HG02885 (cell line): ENCODE measurements around the gene STK39.
A peak's percentile ranks its signal among the peaks of the same experiment; 100 is the strongest.

ENCODE experiments used
- ATAC-seq: cut with Tn5 transposase; IDR thresholded peaks from one replicate; pipeline ENCODE4 v1.9.1; 2021; ENCODE audit warnings: mild to moderate bottlenecking; ENCODE audit not compliant: unreplicated experiment, poor library complexity

The STK39 gene

DNA sequence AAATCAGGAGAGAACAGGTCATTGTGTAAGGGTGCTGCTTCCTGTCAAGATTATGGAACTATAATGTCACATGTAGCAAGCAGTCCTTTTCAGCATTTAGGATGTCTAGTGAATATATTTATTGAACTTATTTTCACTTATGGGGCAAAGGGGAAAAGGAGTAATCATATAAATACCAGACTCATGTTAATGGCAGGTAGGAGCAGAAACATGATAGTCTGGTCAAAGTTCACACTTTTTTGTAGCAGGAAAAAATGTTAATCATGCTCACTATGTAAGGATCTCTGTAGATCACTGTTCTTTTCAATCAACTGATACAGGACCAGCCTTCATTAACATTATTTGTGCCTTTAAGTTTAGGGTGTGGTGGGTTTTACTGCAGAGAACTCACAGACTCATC is 219.0 kb downstream of the STK39 start:
- ATAC-seq = no peak

DNA sequence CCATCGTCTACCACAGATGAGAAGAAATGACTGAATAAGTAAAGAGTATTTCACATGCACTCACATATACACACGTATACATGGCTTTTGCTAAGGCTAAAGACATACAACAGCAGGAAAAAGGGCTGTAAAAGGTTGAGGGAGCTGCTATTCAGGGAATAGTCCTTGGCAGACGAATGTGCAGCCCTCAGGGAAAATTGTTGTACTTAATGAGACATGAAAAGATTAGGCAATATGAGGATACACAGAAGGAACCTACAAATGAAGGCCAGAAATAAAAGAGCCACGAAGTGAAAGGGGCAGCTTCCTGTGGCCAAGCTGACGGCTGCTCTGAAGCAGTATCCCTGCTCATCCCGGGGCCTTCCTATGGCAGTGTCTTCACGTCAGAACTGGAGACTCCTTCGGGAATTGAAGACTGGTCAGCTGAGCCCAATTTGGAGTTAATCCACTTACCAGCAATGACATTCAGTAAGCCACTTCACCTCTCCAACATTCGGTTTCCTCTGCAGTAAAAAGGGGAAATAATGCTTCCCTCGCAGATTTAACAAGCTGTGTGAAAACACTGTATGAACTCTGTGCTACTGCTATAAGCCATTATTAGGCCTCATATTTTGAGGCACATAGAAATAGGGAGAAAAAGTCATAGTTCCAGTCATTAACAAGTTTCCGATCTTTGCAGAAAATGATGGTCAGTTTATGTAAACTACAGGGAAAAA is 221.8 kb downstream of the STK39 start:
- ATAC-seq = no peak

DNA sequence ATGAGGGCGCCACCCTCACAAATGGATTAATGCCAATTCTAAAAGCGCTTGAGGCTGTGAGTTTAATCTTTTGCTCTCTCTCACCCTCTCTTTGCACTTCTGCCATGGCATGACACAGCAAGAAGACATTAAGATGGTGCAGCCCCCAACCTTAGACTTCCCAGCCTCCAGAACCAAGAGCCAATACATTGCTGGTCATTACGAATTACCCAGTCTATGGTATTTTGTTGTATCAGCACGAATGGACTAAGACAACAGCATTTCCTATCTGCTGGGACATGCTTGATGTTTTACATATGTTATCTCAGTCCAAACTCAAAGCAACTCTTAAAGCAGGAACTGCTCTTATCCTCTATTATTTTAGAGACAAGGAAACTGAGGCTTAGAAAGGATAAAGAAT is 222.9 kb downstream of the STK39 start:
- no peak for ATAC-seq

DNA sequence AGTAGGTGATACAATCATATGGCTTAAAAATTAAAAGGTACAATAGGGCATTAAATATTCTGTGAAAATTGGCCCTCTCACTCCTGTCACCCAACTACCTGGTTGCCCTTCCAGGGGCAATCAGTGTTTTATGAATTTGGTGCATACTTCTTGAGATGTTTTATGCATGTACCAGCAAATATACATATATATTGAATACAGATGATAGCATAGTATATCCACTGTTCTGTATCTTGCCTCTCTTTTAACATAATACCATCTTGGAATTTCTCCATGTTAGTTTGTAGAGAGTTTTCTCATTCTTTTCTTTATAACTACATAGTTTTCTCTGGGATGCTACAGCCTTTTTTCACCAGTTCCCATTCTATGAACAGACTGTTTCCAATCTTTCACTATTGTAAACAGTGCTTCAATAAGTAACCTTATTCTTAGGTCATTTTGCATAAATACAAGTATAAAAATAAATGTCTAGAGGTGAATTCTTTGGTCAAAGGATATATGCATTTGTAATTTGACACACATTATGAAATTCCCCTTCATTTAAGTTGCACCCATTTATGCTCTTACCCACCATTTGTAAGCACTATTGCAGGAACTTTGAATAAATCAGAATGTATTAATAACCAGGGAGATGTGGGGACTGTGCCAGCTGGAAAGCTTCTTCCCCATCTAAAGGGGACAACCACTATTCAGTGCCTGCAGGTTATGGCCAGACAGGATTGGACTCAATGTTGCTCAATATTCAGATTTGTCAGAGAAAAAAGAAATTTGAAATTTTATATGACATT is 225.4 kb downstream of the STK39 start:
- no peak for ATAC-seq

DNA sequence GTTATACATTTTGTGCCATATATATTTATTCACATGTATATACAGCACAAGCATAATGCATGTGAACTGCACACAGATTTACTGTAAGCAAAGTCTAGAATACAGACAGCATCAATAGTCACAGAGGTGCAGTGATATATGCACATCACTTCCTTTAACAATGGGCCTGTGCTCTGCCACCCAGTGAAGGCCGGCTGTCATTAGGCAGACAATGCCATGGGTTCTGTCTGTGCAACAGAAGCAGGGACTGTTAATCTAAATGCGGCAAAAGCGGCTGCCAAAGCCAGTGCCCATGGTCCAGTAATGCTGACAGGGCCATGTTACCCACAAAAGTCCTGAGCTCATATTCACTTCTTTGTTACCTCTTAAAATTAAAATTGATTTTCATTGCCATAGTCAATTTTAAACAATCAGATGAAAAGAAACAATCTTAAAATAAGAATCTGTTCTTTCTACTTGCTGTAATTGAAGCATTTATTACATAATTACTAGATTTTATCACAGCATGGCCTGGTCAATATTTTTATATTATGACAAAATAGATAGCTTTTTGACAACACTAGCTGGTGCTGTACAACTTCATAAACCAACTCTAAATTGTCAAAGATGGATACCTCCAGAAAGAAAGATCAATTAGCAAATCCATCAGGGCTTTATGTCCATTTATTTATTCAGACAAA is 232.0 kb downstream of the STK39 start:
- no peak for ATAC-seq

DNA sequence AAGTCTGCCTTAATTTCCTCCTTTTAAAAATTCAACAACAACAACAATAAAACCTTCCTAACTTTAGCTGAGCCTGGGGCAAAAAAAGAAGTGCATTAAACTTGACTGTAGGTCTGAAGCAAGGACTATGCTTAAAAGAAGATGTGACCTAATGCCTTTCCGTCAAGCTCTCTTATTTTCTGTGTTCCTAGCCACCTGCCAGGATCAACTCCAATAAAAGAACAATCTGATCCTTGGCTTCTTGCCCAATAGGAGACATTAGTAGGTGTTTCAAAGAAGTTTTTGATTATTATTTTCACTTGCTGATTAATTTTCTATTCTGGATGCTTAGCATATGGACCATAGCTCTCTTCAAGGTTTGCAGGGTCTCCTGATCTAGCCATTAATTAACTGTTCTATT is 237.5 kb downstream of the STK39 start:
- ATAC-seq = no peak

DNA sequence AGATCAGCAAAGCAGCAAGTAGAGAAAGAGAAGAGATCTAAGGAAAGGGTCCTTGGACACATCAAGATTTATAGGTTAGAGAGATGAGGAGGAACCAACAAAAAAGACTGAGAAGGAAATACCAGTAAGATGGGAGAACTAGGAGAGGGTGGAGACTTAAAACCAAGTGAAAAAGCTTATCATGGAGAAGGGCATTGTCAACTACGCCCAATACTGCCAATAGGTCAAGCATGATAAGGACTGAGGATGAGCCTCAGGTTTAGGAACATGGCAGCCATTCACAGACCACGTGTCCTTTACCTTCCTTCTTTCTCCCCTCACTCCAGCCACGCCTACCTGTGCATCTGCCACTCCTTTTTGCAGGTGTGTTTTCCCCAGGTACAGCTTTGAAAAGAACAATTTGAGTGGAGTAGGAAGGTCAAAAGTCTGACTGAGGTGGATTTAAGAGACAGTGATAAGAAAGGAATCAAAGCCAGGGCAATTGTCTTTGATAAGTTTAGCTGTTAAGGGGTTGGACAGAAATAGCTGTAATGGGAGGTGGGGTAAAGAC is 238.7 kb downstream of the STK39 start:
- ATAC-seq = no peak

DNA sequence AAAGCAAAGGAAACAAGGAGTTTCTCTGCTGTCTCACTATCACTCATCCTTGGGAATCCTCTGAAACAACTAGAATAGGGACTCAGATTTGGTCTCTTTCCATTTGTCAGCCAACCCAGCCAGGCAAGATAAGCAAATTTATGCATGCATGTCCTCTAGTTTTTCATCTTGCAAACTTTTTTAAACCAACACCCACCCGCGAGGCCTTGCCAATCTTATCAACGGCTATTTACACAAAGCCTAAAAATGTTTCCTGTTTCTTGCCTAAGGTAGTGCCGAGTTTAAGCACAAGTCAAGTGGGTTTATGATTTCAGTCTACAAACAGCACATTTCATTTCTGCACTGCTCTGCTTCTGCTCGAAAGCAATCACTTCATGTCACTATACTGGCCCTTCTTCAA is 240.9 kb downstream of the STK39 start:
- no peak for ATAC-seq

DNA sequence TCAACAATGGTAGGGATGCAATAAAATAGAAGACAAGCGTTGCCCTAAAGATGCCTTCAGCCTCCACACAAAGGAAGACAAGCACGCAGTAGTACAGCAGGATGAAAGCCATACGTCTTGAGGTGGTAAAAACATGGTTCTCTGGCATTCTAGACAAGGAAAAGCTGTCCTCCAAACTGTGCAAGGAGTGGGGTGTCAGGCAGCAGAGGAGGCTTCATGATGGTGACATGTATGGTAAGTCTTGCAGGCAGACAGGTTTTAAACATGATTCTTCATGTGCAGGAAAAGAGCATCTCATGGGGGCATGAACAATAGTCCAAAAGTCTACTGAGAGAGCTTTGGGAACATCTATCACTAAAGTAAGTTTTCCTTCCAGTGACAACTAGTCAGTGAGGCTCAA is 241.8 kb downstream of the STK39 start:
- no peak for ATAC-seq

DNA sequence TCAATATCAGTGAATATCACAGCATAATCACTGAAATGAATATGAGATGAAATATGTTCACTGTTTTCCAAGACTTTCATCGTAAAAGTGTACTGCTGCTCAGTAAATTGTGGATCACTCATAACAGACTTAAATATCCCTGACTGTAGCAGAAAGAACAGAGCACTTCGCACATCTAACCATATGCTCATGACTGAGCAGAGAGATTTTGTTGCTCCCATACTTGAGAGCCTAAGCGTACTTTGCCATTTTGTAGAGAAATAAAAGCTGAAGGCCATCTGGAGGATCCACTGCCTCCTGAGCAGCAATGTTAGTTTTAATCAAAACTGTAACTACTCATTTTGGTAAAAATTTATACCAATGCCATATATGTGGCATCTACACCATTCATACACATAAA is 243.5 kb downstream of the STK39 start:
- ATAC-seq = no peak

DNA sequence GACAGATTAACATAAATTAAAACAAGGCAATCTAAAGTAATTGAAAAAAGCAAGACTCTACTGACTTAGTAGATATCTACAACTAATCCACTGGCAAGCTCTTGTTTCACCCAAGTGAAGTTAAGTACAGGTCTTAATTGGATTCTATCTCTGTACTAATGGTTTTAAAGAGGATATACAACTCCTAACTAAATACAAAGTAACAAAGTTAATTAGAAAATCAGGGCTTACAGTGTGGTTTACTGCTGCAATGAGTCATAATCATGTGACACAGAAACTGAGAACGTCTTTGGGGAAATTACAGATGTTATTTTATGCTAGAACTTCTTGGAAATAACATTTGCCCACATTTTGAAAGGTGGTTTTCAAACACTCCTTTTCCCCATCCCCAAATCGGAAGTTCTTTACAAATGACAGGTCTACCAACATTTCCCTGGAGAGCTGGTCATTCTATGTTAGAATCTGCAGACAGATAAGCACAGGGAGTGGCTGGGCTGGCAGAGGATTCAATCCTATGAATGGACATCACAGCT is 245.3 kb downstream of the STK39 start:
- ATAC-seq = peak; percentile 56

DNA sequence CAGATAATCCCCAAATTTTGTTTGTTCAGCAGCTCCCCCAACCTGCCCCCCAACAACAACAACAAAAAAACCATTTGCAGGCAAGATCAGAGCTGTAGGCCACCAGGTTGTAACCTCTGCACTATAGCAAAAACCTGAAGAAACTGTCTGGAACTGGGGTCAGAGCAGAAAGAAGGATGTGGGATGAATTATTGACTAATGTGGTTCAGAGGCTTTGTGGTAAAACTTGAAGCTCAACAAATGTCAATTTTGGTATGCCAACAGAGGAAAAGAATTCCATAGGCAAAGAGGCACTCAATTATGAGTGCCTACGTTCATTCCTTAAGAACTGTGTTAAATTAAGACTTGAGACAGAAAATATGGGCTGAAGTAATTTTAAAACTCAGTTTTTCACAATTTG is 255.1 kb downstream of the STK39 start:
- ATAC-seq = no peak

DNA sequence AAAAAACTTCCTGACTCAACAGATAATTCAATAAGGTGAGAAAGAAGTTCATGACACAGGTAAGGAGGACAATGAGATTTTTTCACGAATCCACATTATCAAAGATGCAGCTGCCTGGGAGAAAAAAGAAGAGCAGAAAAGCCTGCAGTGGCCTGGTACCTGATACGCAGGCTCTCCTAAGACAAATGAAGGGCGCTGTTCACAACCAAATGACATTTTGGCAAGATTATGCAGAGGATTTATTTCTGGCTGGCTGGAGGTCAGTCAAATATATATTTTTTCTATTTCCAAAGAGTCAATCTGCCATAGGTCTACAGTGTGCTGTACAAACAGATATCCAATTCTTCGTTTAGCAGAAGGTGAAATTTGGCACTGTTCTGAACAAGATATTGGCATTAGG is 257.3 kb downstream of the STK39 start:
- ATAC-seq = no peak

DNA sequence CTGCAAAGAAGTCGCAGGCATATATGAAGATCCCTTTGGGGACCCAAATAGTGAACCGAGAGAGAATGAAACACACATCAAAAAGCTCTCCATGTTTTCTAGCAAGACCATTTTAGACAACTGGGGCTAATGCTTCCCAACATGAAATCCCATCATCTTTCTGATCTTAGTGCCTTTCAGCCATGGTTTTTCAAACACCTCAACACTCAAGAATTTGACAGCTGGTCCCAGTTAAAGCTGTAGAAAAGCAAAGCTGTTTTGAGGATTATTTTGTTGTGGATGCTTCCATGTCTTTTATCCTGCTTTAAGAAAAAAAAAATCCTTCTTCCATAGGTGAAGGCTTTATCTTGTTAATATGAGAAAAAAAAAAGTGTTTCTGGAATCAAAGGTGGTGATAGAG is 259.1 kb downstream of the STK39 start:
- no peak for ATAC-seq

DNA sequence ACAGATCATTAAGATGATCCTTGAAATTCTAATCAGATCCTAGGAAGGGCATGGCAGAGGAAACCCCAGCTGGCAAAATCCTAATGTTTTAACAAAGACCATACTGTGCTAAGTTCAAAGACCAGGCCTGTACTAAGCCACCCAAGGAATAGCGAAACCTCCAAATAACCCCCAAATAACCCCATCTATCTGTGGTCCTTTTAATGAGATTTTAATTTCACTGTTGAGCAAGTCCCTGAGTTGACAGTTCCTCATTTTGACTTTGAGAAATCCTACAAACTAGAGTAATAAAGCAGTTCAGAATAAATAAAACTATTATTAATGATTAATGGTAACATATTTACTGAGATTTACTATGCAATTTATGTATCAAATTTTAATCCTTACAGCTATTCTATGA is 259.8 kb downstream of the STK39 start:
- ATAC-seq = no peak

DNA sequence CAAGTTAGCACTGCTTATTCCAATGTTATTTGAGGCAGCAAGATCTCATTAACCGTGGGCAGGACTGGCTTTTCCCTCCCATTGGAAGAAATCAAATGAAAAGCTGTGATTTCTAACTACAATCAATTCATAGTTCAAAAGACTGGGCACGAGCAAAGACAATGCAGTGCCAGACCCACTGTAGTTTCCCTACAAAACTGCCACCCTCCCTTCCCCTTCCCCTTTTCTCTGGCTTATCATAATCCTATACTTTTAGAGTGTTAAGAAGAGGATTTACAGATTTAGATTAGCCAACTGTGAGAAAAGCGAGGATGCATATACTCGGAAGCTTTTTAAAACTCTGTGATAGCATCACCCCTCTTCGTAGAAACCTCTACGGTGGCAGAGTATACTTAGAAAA is 260.4 kb downstream of the STK39 start:
- ATAC-seq = no peak

DNA sequence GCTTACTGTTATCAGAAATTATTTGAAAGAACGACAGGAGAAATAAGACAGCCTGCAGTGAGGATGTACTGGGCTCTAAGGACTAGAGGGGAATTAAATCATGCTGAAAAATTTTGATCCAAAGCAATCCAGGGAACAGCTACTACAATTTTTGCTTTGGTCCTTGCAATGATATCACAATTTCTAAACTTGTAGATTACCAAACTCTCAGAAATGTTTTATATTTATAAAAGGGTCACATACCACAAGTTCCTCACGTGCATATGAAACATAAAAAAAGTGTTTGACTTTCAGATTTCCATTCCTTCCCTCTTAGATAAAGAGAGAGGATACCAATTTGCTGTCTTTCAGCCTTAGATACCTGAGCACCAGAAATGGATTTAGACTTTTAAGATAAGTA is 261.2 kb downstream of the STK39 start:
- ATAC-seq = no peak

DNA sequence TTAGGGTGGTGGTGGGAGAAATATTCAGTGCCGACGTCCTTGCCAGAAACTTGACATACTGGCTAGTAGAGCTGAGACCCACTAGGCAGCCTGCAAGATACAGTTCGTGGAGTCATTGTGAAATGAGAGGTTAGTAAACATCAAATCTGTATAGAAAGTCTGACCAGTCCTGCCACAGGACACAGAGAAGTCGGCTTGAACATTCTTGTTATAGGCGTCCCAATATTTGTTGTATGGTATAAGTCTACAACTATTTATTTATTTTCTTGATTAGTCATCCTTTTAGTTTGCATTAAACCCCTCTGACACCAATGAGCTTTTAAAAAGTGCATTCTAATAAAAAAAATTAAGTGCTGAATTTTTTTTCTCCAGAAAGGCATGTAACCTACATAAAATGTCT is 265.4 kb downstream of the STK39 start:
- ATAC-seq = no peak

DNA sequence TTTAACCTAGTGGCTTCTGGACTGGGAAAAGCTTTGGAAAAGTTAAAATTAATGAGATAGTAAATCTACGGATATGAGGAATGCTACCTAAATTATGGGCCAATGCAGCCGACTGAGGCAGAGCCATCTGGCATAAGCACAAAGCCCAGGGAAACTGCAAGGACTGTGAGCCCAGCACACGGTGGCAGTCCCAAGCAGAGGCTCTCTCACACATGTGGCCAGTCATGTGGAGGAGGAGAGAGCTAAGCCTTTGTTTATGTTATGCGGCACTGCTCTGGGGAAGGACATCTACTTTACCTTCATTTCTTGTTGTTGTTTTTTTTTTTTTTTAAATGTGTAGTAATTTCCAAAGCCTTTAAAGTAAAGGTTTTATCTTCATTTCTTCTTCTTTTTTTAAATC is 267.0 kb downstream of the STK39 start:
- ATAC-seq = no peak

DNA sequence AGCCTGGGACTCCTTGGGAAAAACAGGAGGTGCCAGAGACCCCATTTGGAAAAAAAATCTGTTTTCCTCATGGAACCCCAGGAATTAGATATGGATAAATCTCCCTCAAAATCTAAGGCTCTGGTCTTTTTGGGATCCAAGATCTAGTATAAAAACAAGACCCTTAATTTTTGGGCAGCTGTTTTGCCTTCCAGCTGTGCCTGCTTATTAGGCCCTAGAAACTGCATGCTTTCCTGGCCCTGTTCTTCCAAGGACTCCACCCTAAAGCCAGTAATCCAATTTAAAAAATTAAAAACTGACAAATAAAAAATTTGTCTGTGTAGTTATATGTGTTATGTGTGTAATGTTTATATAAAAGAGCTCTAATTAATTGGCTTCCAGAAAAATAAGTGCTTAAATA is 274.6 kb downstream of the STK39 start:
- ATAC-seq = no peak

DNA sequence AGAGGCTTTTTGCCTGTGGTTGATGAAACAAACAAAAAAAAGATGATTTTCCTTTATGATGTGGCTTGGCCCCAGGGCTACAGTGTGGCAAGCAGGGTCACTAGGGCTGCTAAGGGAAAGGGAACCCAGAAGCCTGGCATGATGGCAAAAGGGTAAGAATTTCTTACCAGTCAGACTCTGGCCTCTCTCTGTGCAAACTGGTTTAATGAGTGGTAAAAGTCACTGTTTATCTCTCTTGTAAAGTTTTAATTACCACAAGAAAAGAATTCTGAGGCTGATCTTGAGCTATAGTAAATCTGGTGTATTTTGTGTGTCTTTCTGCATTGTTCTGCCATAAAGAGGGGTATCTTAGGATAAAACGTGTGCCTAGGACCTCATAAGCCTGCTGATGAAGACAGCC is 275.4 kb downstream of the STK39 start:
- ATAC-seq = no peak
